Kidney epithelial cell (primary cell): ENCODE data around the gene MEGF11. TPM values are rescaled to one million over a fixed set of nuclear protein-coding genes. Genes with fewer than 3 reads are reported as not detected.

Experiments
- DNase-seq: peaks from one replicate; pipeline ENCODE4 v3.0.0-alpha.2; 2010; ENCODE audit warnings: low read depth
- H3K27me3 ChIP-seq: 2 replicates; pipeline ENCODE4 v1.6.0; 2011; ENCODE audit warnings: low read length; ENCODE audit not compliant: control insufficient read depth, insufficient read depth
- H3K36me3 ChIP-seq: 2 replicates; pipeline ENCODE4 v1.5.1; 2011; ENCODE audit warnings: low read length; ENCODE audit not compliant: control insufficient read depth, insufficient read depth
- H3K4me3 ChIP-seq: 2 replicates; pipeline ENCODE4 v1.5.1; 2011; ENCODE audit warnings: low read depth, mild to moderate bottlenecking, control low read depth, low read length
- CTCF ChIP-seq: IDR thresholded peaks from 2 replicates; pipeline ENCODE4 v1.5.1; 2011; ENCODE audit warnings: mild to moderate bottlenecking, moderate library complexity, low read length, control low read depth, inconsistent platforms; ENCODE audit not compliant: insufficient read depth, poor library complexity, severe bottlenecking
- total RNA-seq: library from RNA; depleted of rRNA; stranded (reverse); fragments of >200 nt; gene quantifications from 2 replicates; pipeline ENCODE4 v1.2.3, GENCODE V29; 2015

MEGF11 gene
- total RNA-seq, 1 donor from 2014 or later, result 0.63 TPM

GRCh38 chr15:66130496-66131034, 123.0 kb downstream of the MEGF11 start:
- Histone ChIP-seq H3K4me3 (no peak overlapping the region), H3K36me3 (no peaks in the 10 kb centered on the region), H3K27me3 (no peaks in the 10 kb centered on the region)
- DNase-seq, result no peak
- TF ChIP-seq CTCF, result no peak

DNA sequence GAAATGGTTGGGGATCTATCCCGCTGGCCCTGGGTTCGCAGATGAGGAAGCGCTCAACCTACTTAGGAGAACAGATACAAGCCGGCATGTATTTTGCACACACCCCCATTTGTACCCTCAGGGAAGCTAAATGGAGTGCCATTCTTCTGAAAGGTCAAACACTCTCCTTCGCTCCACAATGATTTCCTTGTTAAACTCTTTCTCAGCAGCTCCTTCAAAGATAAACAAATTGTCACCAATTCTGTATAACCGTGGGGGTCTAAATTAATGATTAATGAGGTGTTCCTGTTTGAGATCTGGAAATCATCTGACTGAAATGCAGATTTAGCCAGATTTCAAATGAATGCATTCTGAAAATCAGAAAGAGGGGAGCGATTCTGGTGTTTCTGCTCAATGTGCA, 124.0 kb downstream of the MEGF11 start:
- Histone ChIP-seq H3K4me3 (no peak overlapping the region), H3K27me3 (no peaks in the 10 kb centered on the region), H3K36me3 (no peaks in the 10 kb centered on the region)
- DNase-seq, result no peak
- TF ChIP-seq CTCF, result no peak

- no peaks in the 10 kb centered on the region for H3K36me3 ChIP-seq
- H3K4me3 ChIP-seq, result no peak overlapping the region
- H3K27me3 ChIP-seq, result no peaks in the 10 kb centered on the region
- no peak for TF ChIP-seq CTCF
- DNase-seq, result peak; percentile 43
Measured at GRCh38 chr15:66128116-66128680, 125.4 kb downstream of the MEGF11 start.

- TF ChIP-seq CTCF, result no peak
- H3K27me3 ChIP-seq, result no peaks in the 10 kb centered on the region
- no peaks in the 10 kb centered on the region for H3K36me3 ChIP-seq
- H3K4me3 ChIP-seq, result no peak overlapping the region
- DNase-seq, result no peak
Measured at GRCh38 chr15:66126456-66126855, 127.1 kb downstream of the MEGF11 start.

DNA sequence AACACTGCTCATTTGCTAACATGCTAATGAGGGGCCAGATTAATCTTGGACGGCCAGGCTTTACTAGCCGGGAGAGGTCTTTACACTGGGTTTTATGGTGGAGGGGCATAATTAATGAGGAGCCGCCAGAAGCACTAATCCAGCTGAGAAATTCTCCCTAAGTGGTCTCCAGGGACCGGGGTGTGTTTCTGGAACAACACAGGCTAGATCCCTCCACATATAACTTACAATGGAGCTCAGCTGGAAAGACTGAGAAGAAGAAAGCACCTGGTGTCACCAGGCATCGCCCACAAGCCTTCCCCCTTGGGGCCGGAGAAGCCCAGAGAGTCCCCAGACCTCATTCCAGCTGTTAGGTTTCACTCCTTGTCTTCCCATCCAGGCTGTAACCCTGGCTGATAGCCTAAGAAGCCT, 127.5 kb downstream of the MEGF11 start:
- no peaks in the 10 kb centered on the region for H3K36me3 ChIP-seq
- H3K27me3 ChIP-seq, result no peaks in the 10 kb centered on the region
- no peak for DNase-seq
- no peak overlapping the region for H3K4me3 ChIP-seq
- TF ChIP-seq CTCF, result no peak

DNA sequence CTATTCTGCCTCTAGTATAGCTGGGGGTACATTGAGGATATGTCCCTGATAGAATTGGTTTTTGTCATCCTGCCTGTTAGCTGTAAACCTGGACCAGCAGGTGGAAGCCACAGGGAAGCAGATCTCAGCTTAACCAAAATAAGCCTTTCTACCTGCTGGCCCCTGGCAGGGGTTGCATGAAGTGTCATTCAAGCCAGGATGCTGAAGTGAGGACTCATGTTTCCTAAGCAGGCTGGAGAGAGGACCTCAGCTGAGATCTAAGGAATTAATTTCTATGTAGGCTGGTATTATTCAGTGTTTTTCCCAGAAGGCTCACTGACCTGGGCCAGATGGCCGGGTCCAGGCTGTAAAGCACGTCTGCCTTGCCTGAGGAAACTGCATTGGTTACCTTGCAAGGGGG, 128.9 kb downstream of the MEGF11 start:
- Histone ChIP-seq H3K27me3 (no peaks in the 10 kb centered on the region), H3K4me3 (no peak overlapping the region), H3K36me3 (no peaks in the 10 kb centered on the region)
- DNase-seq, result no peak
- no peak for TF ChIP-seq CTCF
